Suprapubic skin (tissue), 4 donors: ENCODE results near the gene HIGD1A. TPM values are rescaled to one million over a fixed set of nuclear protein-coding genes. Genes with fewer than 3 reads are reported as not detected.

Experiments used
- DNase-seq, 2 donors: peaks; one replicate each; pipeline ENCODE4 v3.0.0-alpha.2; 2019; ENCODE audit warnings: low spot score in 2 of 2
- H3K27ac ChIP-seq: fragments of 200-600 bp; sonication (generic); one replicate; pipeline ENCODE4 v1.5.1; 2019
- H3K27me3 ChIP-seq: fragments of 200-600 bp; sonication (generic); one replicate; pipeline ENCODE4 v1.5.1; 2019
- H3K36me3 ChIP-seq: fragments of 200-600 bp; sonication (generic); one replicate; pipeline ENCODE4 v1.5.1; 2019
- H3K4me1 ChIP-seq: fragments of 200-600 bp; sonication (generic); one replicate; pipeline ENCODE4 v1.5.1; 2019
- H3K4me3 ChIP-seq: fragments of 200-600 bp; sonication (generic); one replicate; pipeline ENCODE4 v1.5.1; 2019; ENCODE audit warnings: mild to moderate bottlenecking
- H3K9me3 ChIP-seq: fragments of 200-600 bp; sonication (generic); one replicate; pipeline ENCODE4 v1.5.1; 2019
- CTCF ChIP-seq, 2 donors: fragments of 200-600 bp in 1 of 2; fragments of 450-650 bp in 1 of 2; sonication (generic) in 1 of 2; IDR thresholded peaks; one replicate each; pipeline ENCODE4 v1.5.1; 2016 to 2019; ENCODE audit warnings: antibody characterized with exemption in 2 of 2, mild to moderate bottlenecking in 1 of 2, moderate library complexity in 1 of 2
- EP300 ChIP-seq: sonication (generic); formaldehyde crosslinking; IDR thresholded peaks from one replicate; pipeline ENCODE4 v1.6.1; 2017; ENCODE audit warnings: antibody characterized with exemption
- POLR2A ChIP-seq, 2 donors: fragments of 450-650 bp; IDR thresholded peaks; one replicate each; pipeline ENCODE4 v1.6.1; 2017; ENCODE audit warnings: antibody characterized with exemption in 2 of 2, mild to moderate bottlenecking in 2 of 2, moderate library complexity in 2 of 2
- POLR2AphosphoS5 ChIP-seq, 3 donors: sonication (generic); formaldehyde crosslinking; IDR thresholded peaks; one replicate each; pipeline ENCODE4 v1.6.1; 2017; ENCODE audit warnings: antibody characterized with exemption in 3 of 3
- WGBS: methylation state at CpG from one replicate; pipeline ENCODE4 v1.1.5; 2018; 5-methylcytosine and 5-hydroxymethylcytosine counted together
- total RNA-seq, 4 donors: library from RNA; depleted of rRNA; stranded (reverse); fragments of >200 nt; gene quantifications; one replicate each; pipeline ENCODE4 v1.1.0, GENCODE V29; 2016

Gene HIGD1A
- total RNA-seq, 4 donors from 2014 or later = 46.8 to 91.9 (median 81.4) TPM

- Histone ChIP-seq H3K9me3 (no peaks in the 10 kb centered on the region), H3K27ac (no peak overlapping the region), H3K36me3 (no peaks in the 10 kb centered on the region), H3K27me3 (no peaks in the 10 kb centered on the region), H3K4me1 (peaks cover 10% of the 10 kb centered on the region), H3K4me3 (no peak overlapping the region)
- 92% methylated on average over 6 of the region's 6 CpGs for WGBS
- peak in 1 of 2 donors; percentile 62 for DNase-seq
- TF ChIP-seq CTCF (IDR thresholded peaks at IDR 0.05) (no peak), EP300 (no peak), POLR2A (IDR thresholded peaks at IDR 0.05) (no peak), POLR2AphosphoS5 (IDR thresholded peaks at IDR 0.05) (no peak)
Observed at GRCh38 chr3:42736531-42736930, 67.8 kb downstream of the HIGD1A start.

- H3K27me3 ChIP-seq = no peaks in the 10 kb centered on the region
- TF ChIP-seq CTCF (IDR thresholded peaks at IDR 0.05) (no peak), EP300 (no peak), POLR2AphosphoS5 (IDR thresholded peaks at IDR 0.05) (no peak), POLR2A (IDR thresholded peaks at IDR 0.05) (no peak)
- no peak overlapping the region for H3K4me3 ChIP-seq
- H3K36me3 ChIP-seq = no peaks in the 10 kb centered on the region
- DNase-seq = peak in 1 of 2 donors; percentile 52
- 65% methylated on average over 1 of the region's 1 CpG for WGBS
- no peaks in the 10 kb centered on the region for H3K9me3 ChIP-seq
- H3K4me1 ChIP-seq = peaks cover 10% of the 10 kb centered on the region
- no peak overlapping the region for H3K27ac ChIP-seq
Observed at GRCh38 chr3:42736081-42736480, 68.2 kb downstream of the HIGD1A start.

GRCh38 chr3:42735615-42736014 lies 68.7 kb downstream of the HIGD1A start:
- H3K27ac ChIP-seq = no peak overlapping the region
- H3K27me3 ChIP-seq = no peaks in the 10 kb centered on the region
- peak in 1 of 2 donors; percentile 65 for DNase-seq
- H3K4me3 ChIP-seq = no peak overlapping the region
- 94% methylated on average over 11 of the region's 12 CpGs for WGBS
- peaks cover 10% of the 10 kb centered on the region for H3K4me1 ChIP-seq
- no peak for TF ChIP-seq POLR2A (IDR thresholded peaks at IDR 0.05)
- TF ChIP-seq CTCF (IDR thresholded peaks at IDR 0.05) = no peak
- no peak for TF ChIP-seq EP300
- TF ChIP-seq POLR2AphosphoS5 (IDR thresholded peaks at IDR 0.05) = no peak
- H3K36me3 ChIP-seq = no peaks in the 10 kb centered on the region
- H3K9me3 ChIP-seq = no peaks in the 10 kb centered on the region

- TF ChIP-seq POLR2A (IDR thresholded peaks at IDR 0.05) (no peak), EP300 (no peak), POLR2AphosphoS5 (IDR thresholded peaks at IDR 0.05) (no peak)
- peak in 1 of 2 donors; percentile 75 for DNase-seq
- Histone ChIP-seq H3K27me3 (no peaks in the 10 kb centered on the region), H3K4me3 (no peak overlapping the region), H3K36me3 (no peaks in the 10 kb centered on the region), H3K9me3 (no peaks in the 10 kb centered on the region), H3K4me1 (peaks cover 8% of the 10 kb centered on the region), H3K27ac (no peak overlapping the region)
- 81% methylated on average over 8 of the region's 8 CpGs for WGBS
Observed at GRCh38 chr3:42735019-42735418, 69.3 kb downstream of the HIGD1A start.

GRCh38 chr3:42734263-42734860 lies 69.9 kb downstream of the HIGD1A start:
- Histone ChIP-seq H3K36me3 (no peaks in the 10 kb centered on the region), H3K4me1 (peaks cover 4% of the 10 kb centered on the region), H3K27ac (no peak overlapping the region), H3K9me3 (no peaks in the 10 kb centered on the region), H3K27me3 (no peaks in the 10 kb centered on the region), H3K4me3 (no peak overlapping the region)
- WGBS = 60% methylated on average over 1 of the region's 6 CpGs
- TF ChIP-seq POLR2A (IDR thresholded peaks at IDR 0.05) = no peak
- no peak for TF ChIP-seq EP300
- no peak for TF ChIP-seq POLR2AphosphoS5 (IDR thresholded peaks at IDR 0.05)
- TF ChIP-seq CTCF (IDR thresholded peaks at IDR 0.05) = no peak
- peak in 1 of 2 donors; percentile 52 for DNase-seq
